ENCODE data around the gene JAZF1. TPM values are rescaled to one million over a fixed set of nuclear protein-coding genes. Genes with fewer than 3 reads are reported as not detected.
A peak's percentile ranks its signal among the peaks of the same experiment; 100 is the strongest.

The JAZF1 gene
- total and polyA plus RNA-seq, 2 of the 8 experiments (the other 6 are each of a cell fraction or from before 2014, with no cell fraction given), result 2.6 to 21.8 TPM

DNA sequence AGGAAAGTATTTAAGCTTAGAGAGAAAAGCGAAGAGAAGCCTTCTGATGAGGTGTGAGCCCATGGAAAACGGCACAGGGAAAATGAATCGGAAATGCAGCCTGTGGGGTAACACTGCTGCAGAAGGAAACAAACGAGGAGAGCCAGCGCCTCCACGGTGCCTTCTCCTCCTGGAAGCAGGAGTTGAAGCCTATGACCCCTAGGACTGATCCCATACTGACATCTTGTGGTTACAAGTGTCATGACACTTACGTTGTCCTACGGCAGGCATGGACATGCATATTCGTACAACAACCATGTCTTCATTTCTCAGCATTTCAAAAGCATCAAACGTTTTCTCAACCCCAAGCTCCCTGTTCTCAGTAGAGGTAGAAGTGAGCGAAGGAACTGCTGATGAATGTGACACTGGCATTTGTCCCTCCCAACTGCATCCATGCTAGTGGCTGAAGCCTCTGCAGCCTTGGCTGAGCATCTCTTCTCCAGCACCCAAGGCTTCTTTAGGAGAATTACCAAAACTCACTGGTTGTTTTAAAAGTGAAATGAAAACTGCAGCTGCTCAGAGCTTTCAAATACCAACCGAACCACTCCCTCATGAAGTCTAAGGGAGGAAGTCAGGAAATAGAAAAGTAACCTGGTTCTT is 160.2 kb downstream of the JAZF1 start (continued):
- TF ChIP-seq RAD21 (IDR thresholded peaks at IDR 0.05 in 1 of 2, conservative IDR thresholded peaks at IDR 0.05 in 1 of 2; ENCODE audit: low read depth in 2 of 2, low read length in 2 of 2) (peak; percentile 98 to 99), BCL11A (IDR thresholded peaks at IDR 0.05; ENCODE audit: low read depth in 2 of 2, low read length in 2 of 2) (no peak), JUN (IDR thresholded peaks at IDR 0.05; ENCODE audit: low read depth, low read length) (no peak)

All from H1 (cell line).